CD14-positive monocyte (primary cell): ENCODE measurements around the gene CROT. TPM values are rescaled to one million over a fixed set of nuclear protein-coding genes. Genes with fewer than 3 reads are reported as not detected.

ENCODE experiments used
- DNase-seq, 3 donors: peaks; one replicate each; pipeline ENCODE4 v3.0.0-alpha.2; 2011 to 2022
- H2AFZ ChIP-seq: 2 replicates; pipeline ENCODE4 v1.6.0; 2012; ENCODE audit warnings: mild to moderate bottlenecking, low read depth, low read length, inconsistent platforms; ENCODE audit not compliant: insufficient read depth, poor library complexity, severe bottlenecking
- H3K27ac ChIP-seq, 2 donors: 1 replicate in 1 of 2; 2 replicates in 1 of 2; pipeline ENCODE4 v1.5.1; 2012 to 2013; ENCODE audit warnings: low read length in 2 of 2, control low read depth in 1 of 2, inconsistent platforms in 1 of 2, low read depth in 1 of 2, mild to moderate bottlenecking in 1 of 2
- H3K27me3 ChIP-seq, 2 donors: one replicate each; pipeline versions ENCODE4 v1.6.0 to v1.6.1; 2011 to 2013; ENCODE audit warnings: low read length in 2 of 2; ENCODE audit not compliant: control insufficient read depth in 2 of 2, insufficient read depth in 2 of 2
- H3K36me3 ChIP-seq, 2 donors: replicated peaks in 1 of 2; 1 replicate in 1 of 2; 2 replicates in 1 of 2; pipeline versions ENCODE4 v1.5.1 to v1.6.1; 2012 to 2013; ENCODE audit warnings: low read length in 2 of 2, control low read depth in 1 of 2, inconsistent platforms in 1 of 2, mild to moderate bottlenecking in 1 of 2; ENCODE audit not compliant: insufficient read depth in 2 of 2, control insufficient read depth in 1 of 2
- H3K4me1 ChIP-seq, 2 donors: 1 replicate in 1 of 2; 2 replicates in 1 of 2; pipeline versions ENCODE4 v1.5.1 to v1.6.1; 2012 to 2013; ENCODE audit warnings: low read length in 2 of 2, control low read depth in 1 of 2, inconsistent platforms in 1 of 2, mild to moderate bottlenecking in 1 of 2, moderate library complexity in 1 of 2; ENCODE audit not compliant: insufficient read depth in 2 of 2, control insufficient read depth in 1 of 2
- H3K4me2 ChIP-seq: replicated peaks from 2 replicates; pipeline ENCODE3; 2012; ENCODE audit warnings: low read length, moderate library complexity, mild to moderate bottlenecking; ENCODE audit not compliant: poor library complexity, severe bottlenecking; ENCODE audit errors: extremely low read depth
- H3K4me3 ChIP-seq, 3 experiments: fragments of 200-600 bp in 1 of 3; sonication (generic) in 1 of 3; replicated peaks in 1 of 3; 1 replicate in 2 of 3; 2 replicates in 1 of 3; pipeline ENCODE4 v1.5.1; 2011 to 2013; ENCODE audit warnings: low read length in 3 of 3, mild to moderate bottlenecking in 3 of 3, control low read depth in 2 of 3, low read depth in 2 of 3, inconsistent platforms in 1 of 3, moderate library complexity in 1 of 3
- H3K79me2 ChIP-seq: 2 replicates; pipeline ENCODE4 v1.6.0; 2012; ENCODE audit warnings: mild to moderate bottlenecking, control low read depth, inconsistent platforms, low read length, moderate library complexity; ENCODE audit not compliant: insufficient read depth
- H3K9ac ChIP-seq: 2 replicates; pipeline ENCODE4 v1.6.0; 2017; ENCODE audit warnings: low read length, mild to moderate bottlenecking; ENCODE audit not compliant: insufficient read depth, poor library complexity, severe bottlenecking
- H3K9me3 ChIP-seq, 2 donors: replicated peaks in 1 of 2; 1 replicate in 1 of 2; 2 replicates in 1 of 2; pipeline versions ENCODE4 v1.5.1 to v1.6.1; 2012 to 2013; ENCODE audit warnings: low read length in 2 of 2, control low read depth in 1 of 2; ENCODE audit not compliant: control insufficient read depth in 1 of 2, insufficient read depth in 1 of 2
- H4K20me1 ChIP-seq: 2 replicates; pipeline ENCODE4 v1.6.0; 2012; ENCODE audit warnings: mild to moderate bottlenecking, low read length, control low read depth, moderate library complexity; ENCODE audit not compliant: insufficient read depth
- H3K27ac Mint-ChIP-seq, 7 donors: one replicate each; pipeline ENCODE4 v1.8.0; 2020; ENCODE audit warnings: mild to moderate bottlenecking in 7 of 7, mixed read lengths in 7 of 7, moderate library complexity in 6 of 7, inconsistent platforms in 2 of 7
- H3K27me3 Mint-ChIP-seq, 3 donors: one replicate each; pipeline ENCODE4 v1.8.0; 2021 to 2022; ENCODE audit warnings: low read depth in 3 of 3, mild to moderate bottlenecking in 3 of 3, mixed read lengths in 3 of 3, moderate library complexity in 3 of 3, inconsistent platforms in 1 of 3
- H3K36me3 Mint-ChIP-seq, 2 donors: one replicate each; pipeline ENCODE4 v1.8.0; 2020; ENCODE audit warnings: mixed read lengths in 2 of 2, inconsistent platforms in 1 of 2, mild to moderate bottlenecking in 1 of 2
- H3K4me1 Mint-ChIP-seq: one replicate; pipeline ENCODE4 v1.8.0; 2020; ENCODE audit warnings: mild to moderate bottlenecking, mixed read lengths
- H3K4me3 Mint-ChIP-seq, 2 donors: one replicate each; pipeline ENCODE4 v1.8.0; 2020; ENCODE audit warnings: mild to moderate bottlenecking in 2 of 2, mixed read lengths in 2 of 2, moderate library complexity in 1 of 2
- H3K9me3 Mint-ChIP-seq, 7 donors: one replicate each; pipeline ENCODE4 v1.8.0; 2020 to 2022; ENCODE audit warnings: mixed read lengths in 7 of 7, mild to moderate bottlenecking in 6 of 7, moderate library complexity in 6 of 7, inconsistent platforms in 2 of 7
- WGBS: methylation state at CpG from one replicate; pipeline ENCODE4 v1.1.5; 2013; ENCODE audit warnings: missing lambda C conversion rate; ENCODE audit not compliant: insufficient coverage; 5-methylcytosine and 5-hydroxymethylcytosine counted together
- intact Hi-C, 2 donors: fragments of 100-400 bp; cut with micrococcal nuclease; formaldehyde crosslinking; loops; one replicate each; pipeline versions ENCODE4 v1.15.0 to v1.15.1; 2023
- polyA plus RNA-seq, 3 donors: library from polyadenylated mRNA; depleted of rRNA in 1 of 3; unstranded in 2 of 3; stranded (reverse) in 1 of 3; fragments of 300-500 nt in 2 of 3; fragments of >200 nt in 1 of 3; fragmentation: Illumina TruSeq in 2 of 3; gene quantifications; 1 replicate in 2 of 3; 2 replicates in 1 of 3; pipeline ENCODE4 v1.2.3, GENCODE V29; 2012 to 2021
- TF ChIP-seq, protein P1 (sequence below): fragments of 200-600 bp; IDR thresholded peaks from one replicate; pipeline ENCODE4 v1.8.0; 2022; ENCODE audit warnings: antibody characterized with exemption, mild to moderate bottlenecking

Gene CROT
- polyA plus RNA-seq, 3 donors, result 1.1 to 2.2 (median 1.4) TPM

GRCh38 chr7:87359366-87359765 lies 13.9 kb downstream of the CROT start:
- Histone ChIP-seq H3K27ac (no peak overlapping the region), H3K4me2 (no peak overlapping the region), H2AFZ (no peak overlapping the region), H3K27me3 (no peaks in the 10 kb centered on the region), H3K79me2 (no peaks in the 10 kb centered on the region), H3K36me3 (peaks cover 0 to under 1% of the 10 kb centered on the region in 2 donors), H3K4me3 (no peak overlapping the region), H3K9ac (no peak overlapping the region), H4K20me1 (no peaks in the 10 kb centered on the region), H3K9me3 (peaks cover 11 to 19% of the 10 kb centered on the region in 2 donors), H3K4me1 (no peaks in the 10 kb centered on the region)
- Mint-ChIP-seq H3K27ac (no peak overlapping the region), H3K27me3 (peaks cover 0 to 2% (median 0%) of the 10 kb centered on the region in 3 donors), H3K9me3 (peaks cover 8 to 23% (median 18%) of the 10 kb centered on the region in 7 donors), H3K4me1 (no peaks in the 10 kb centered on the region), H3K4me3 (no peak overlapping the region), H3K36me3 (peaks cover 17 to 19% of the 10 kb centered on the region in 2 donors)
- TF ChIP-seq, protein P1, sequence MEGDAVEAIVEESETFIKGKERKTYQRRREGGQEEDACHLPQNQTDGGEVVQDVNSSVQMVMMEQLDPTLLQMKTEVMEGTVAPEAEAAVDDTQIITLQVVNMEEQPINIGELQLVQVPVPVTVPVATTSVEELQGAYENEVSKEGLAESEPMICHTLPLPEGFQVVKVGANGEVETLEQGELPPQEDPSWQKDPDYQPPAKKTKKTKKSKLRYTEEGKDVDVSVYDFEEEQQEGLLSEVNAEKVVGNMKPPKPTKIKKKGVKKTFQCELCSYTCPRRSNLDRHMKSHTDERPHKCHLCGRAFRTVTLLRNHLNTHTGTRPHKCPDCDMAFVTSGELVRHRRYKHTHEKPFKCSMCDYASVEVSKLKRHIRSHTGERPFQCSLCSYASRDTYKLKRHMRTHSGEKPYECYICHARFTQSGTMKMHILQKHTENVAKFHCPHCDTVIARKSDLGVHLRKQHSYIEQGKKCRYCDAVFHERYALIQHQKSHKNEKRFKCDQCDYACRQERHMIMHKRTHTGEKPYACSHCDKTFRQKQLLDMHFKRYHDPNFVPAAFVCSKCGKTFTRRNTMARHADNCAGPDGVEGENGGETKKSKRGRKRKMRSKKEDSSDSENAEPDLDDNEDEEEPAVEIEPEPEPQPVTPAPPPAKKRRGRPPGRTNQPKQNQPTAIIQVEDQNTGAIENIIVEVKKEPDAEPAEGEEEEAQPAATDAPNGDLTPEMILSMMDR, result no peak
- no CpG with 5 or more reads among the region's 2 CpGs for WGBS
- no peak for DNase-seq
- intact Hi-C loops, result no loop called here

- intact Hi-C loops, result no loop called here
- DNase-seq, result no peak
- no peak overlapping the region for H3K27ac Mint-ChIP-seq
- Histone ChIP-seq H3K4me3 (no peak overlapping the region), H3K4me2 (no peak overlapping the region), H3K36me3 (no peaks in the 10 kb centered on the region), H3K79me2 (no peaks in the 10 kb centered on the region), H2AFZ (no peak overlapping the region), H3K9me3 (peaks cover 0 to 6% of the 10 kb centered on the region in 2 donors), H3K27me3 (no peaks in the 10 kb centered on the region), H3K27ac (no peak overlapping the region), H3K4me1 (no peaks in the 10 kb centered on the region), H4K20me1 (no peaks in the 10 kb centered on the region), H3K9ac (no peak overlapping the region)
- peaks cover 0 to 6% (median 2%) of the 10 kb centered on the region in 7 donors for H3K9me3 Mint-ChIP-seq
- no peak overlapping the region for H3K4me3 Mint-ChIP-seq
- WGBS, result no CpG with 5 or more reads among the region's 2 CpGs
- peaks cover 0 to 2% (median 0%) of the 10 kb centered on the region in 3 donors for H3K27me3 Mint-ChIP-seq
- no peaks in the 10 kb centered on the region for H3K4me1 Mint-ChIP-seq
- H3K36me3 Mint-ChIP-seq, result peaks cover 6 to 9% of the 10 kb centered on the region in 2 donors
- TF ChIP-seq, protein P1, result no peak
Measured at GRCh38 chr7:87361320-87361719, 15.9 kb downstream of the CROT start.
